IMR-90 (cell line): ENCODE results near the gene MARS2. TPM values are rescaled to one million over a fixed set of nuclear protein-coding genes. Genes with fewer than 3 reads are reported as not detected.

Experiments
- ATAC-seq: fragments of 200-7000 bp; cut with Tn5 transposase; 2 replicates; pipeline ENCODE4 v1.9.1; 2020; ENCODE audit warnings: low read depth, mild to moderate bottlenecking, moderate library complexity
- BruUV-seq: library from RNA; stranded (reverse); fragments of 400-500 nt; replicated peaks from 2 replicates; lab custom pipeline; 2021; lab: Mats Ljungman, UMichigan
- CTCF ChIA-PET: fragments of 300-600 bp; formaldehyde crosslinking; extraction: SDS; loops from one replicate; lab custom pipeline; 2021; ENCODE audit warnings: antibody characterized with exemption; lab: Yijun Ruan, JAX
- POLR2A ChIA-PET: fragments of 300-600 bp; sonication (Branson Sonifier 250); formaldehyde crosslinking; loops from one replicate; lab custom pipeline; 2022; ENCODE audit warnings: antibody characterized with exemption; ENCODE audit not compliant: unreplicated experiment; lab: Charles Lee
- DNase-seq: peaks from one replicate; pipeline ENCODE4 v3.0.0; 2013
- H2AFZ ChIP-seq: replicated peaks from 2 replicates; pipeline ENCODE3; 2013; ENCODE audit warnings: low read length, mild to moderate bottlenecking; ENCODE audit not compliant: poor library complexity
- H2AK5ac ChIP-seq: 2 replicates; pipeline ENCODE4 v1.6.1; 2013; ENCODE audit warnings: low read depth, low read length, inconsistent platforms
- H2AK9ac ChIP-seq: replicated peaks from 2 replicates; pipeline ENCODE3; 2013; ENCODE audit warnings: mild to moderate bottlenecking, low read depth, low read length, moderate library complexity; ENCODE audit not compliant: poor library complexity
- H2BK120ac ChIP-seq: 2 replicates; pipeline ENCODE4 v1.6.1; 2013; ENCODE audit warnings: low read depth, low read length, inconsistent platforms
- H2BK15ac ChIP-seq: 3 replicates; pipeline ENCODE4 v1.6.1; 2013; ENCODE audit warnings: low read depth, low read length, inconsistent platforms
- H2BK20ac ChIP-seq: 2 replicates; pipeline ENCODE4 v1.6.1; 2013; ENCODE audit warnings: low read depth, mild to moderate bottlenecking, inconsistent platforms, low read length, moderate library complexity
- H2BK5ac ChIP-seq: 2 replicates; pipeline ENCODE4 v1.6.1; 2013; ENCODE audit warnings: mild to moderate bottlenecking, low read depth, low read length, inconsistent platforms; ENCODE audit not compliant: poor library complexity, severe bottlenecking
- H3K14ac ChIP-seq: replicated peaks from 2 replicates; pipeline ENCODE4 v1.6.1; 2013; ENCODE audit warnings: low read depth, low read length, inconsistent platforms
- H3K18ac ChIP-seq: 2 replicates; pipeline ENCODE4 v1.6.1; 2013; ENCODE audit warnings: low read depth, low read length, control low read depth
- H3K23ac ChIP-seq: 2 replicates; pipeline ENCODE4 v1.6.1; 2013; ENCODE audit warnings: low read depth, low read length, inconsistent platforms
- H3K27ac ChIP-seq: 2 replicates; pipeline ENCODE4 v1.5.1; 2013; ENCODE audit warnings: mild to moderate bottlenecking, control low read depth, low read length; ENCODE audit not compliant: insufficient read depth
- H3K27me3 ChIP-seq: 2 replicates; pipeline ENCODE4 v1.6.1; 2013; ENCODE audit warnings: low read length; ENCODE audit not compliant: control insufficient read depth, insufficient read depth
- H3K36me3 ChIP-seq: 2 replicates; pipeline ENCODE4 v1.6.1; 2013; ENCODE audit warnings: low read length, mixed read lengths; ENCODE audit not compliant: control insufficient read depth, insufficient read depth
- H3K4ac ChIP-seq: 2 replicates; pipeline ENCODE4 v1.6.1; 2013; ENCODE audit warnings: low read depth, low read length, inconsistent platforms
- H3K4me1 ChIP-seq: 2 replicates; pipeline ENCODE4 v1.6.1; 2013; ENCODE audit warnings: low read length, mixed read lengths; ENCODE audit not compliant: control insufficient read depth, insufficient read depth
- H3K4me2 ChIP-seq: 2 replicates; pipeline ENCODE4 v1.6.1; 2013; ENCODE audit warnings: low read depth, mild to moderate bottlenecking, control low read depth, low read length, moderate library complexity
- H3K4me3 ChIP-seq: 2 replicates; pipeline ENCODE4 v1.5.1; 2013; ENCODE audit warnings: low read depth, mild to moderate bottlenecking, control low read depth, low read length, moderate library complexity; ENCODE audit not compliant: insufficient read depth
- H3K56ac ChIP-seq: 2 replicates; pipeline ENCODE4 v1.6.1; 2013; ENCODE audit warnings: low read length, inconsistent platforms; ENCODE audit not compliant: insufficient read depth; ENCODE audit errors: extremely low read depth
- H3K79me1 ChIP-seq, 2 experiments: 2 replicates each; pipeline ENCODE4 v1.6.1; 2013; ENCODE audit warnings: low read length in 2 of 2, inconsistent platforms in 1 of 2, low read depth in 1 of 2
- H3K9ac ChIP-seq: 2 replicates; pipeline ENCODE4 v1.6.1; 2013; ENCODE audit warnings: low read depth, low read length, control low read depth
- H3K9me1 ChIP-seq: 2 replicates; pipeline ENCODE4 v1.6.1; 2013; ENCODE audit warnings: low read length, inconsistent platforms; ENCODE audit not compliant: insufficient read depth
- H3K9me3 ChIP-seq: 2 replicates; pipeline ENCODE4 v1.6.1; 2013; ENCODE audit warnings: low read length; ENCODE audit not compliant: control insufficient read depth, insufficient read depth
- H4K20me1 ChIP-seq: 2 replicates; pipeline ENCODE4 v1.6.1; 2013; ENCODE audit warnings: low read length, inconsistent platforms; ENCODE audit not compliant: insufficient read depth
- H4K5ac ChIP-seq: 2 replicates; pipeline ENCODE4 v1.6.1; 2013; ENCODE audit warnings: mild to moderate bottlenecking, low read depth, low read length, control low read depth
- H4K8ac ChIP-seq, 2 experiments: 2 replicates each; pipeline ENCODE4 v1.6.1; 2013; ENCODE audit warnings: low read depth in 2 of 2, low read length in 2 of 2, control low read depth in 1 of 2, inconsistent platforms in 1 of 2
- H4K91ac ChIP-seq: 2 replicates; pipeline ENCODE4 v1.6.1; 2013; ENCODE audit warnings: low read depth, low read length, inconsistent platforms; ENCODE audit not compliant: insufficient read depth
- BHLHE40 ChIP-seq: fragments of 150-350 bp; IDR thresholded peaks from 2 replicates; pipeline ENCODE4 v1.6.1; 2016; ENCODE audit warnings: mild to moderate bottlenecking, low read depth, low read length
- CEBPB ChIP-seq: IDR thresholded peaks from 2 replicates; pipeline ENCODE4 v1.6.1; 2012; ENCODE audit warnings: low read depth, low read length, improper control_type of control experiment
- CHD1 ChIP-seq: IDR thresholded peaks from 2 replicates; pipeline ENCODE4 v1.6.1; 2012; ENCODE audit warnings: low read depth, low read length, improper control_type of control experiment
- CTCF ChIP-seq: conservative IDR thresholded peaks from 2 replicates; pipeline ENCODE4 v1.5.1; 2012; ENCODE audit warnings: mild to moderate bottlenecking, low read depth, low read length, improper control_type of control experiment
- ELK1 ChIP-seq: fragments of 150-350 bp; IDR thresholded peaks from 2 replicates; pipeline ENCODE4 v1.6.1; 2016; ENCODE audit warnings: low read depth, mild to moderate bottlenecking, low read length, moderate library complexity, borderline replicate concordance
- FOS ChIP-seq: fragments of 150-350 bp; IDR thresholded peaks from 2 replicates; pipeline ENCODE4 v1.6.1; 2016; ENCODE audit warnings: low read depth, low read length
- MAFK ChIP-seq: IDR thresholded peaks from 2 replicates; pipeline ENCODE4 v1.6.1; 2012; ENCODE audit warnings: low read depth, low read length, improper control_type of control experiment
- MAZ ChIP-seq: IDR thresholded peaks from 2 replicates; pipeline ENCODE4 v1.6.1; 2012; ENCODE audit warnings: low read depth, mild to moderate bottlenecking, low read length, improper control_type of control experiment, moderate library complexity, borderline replicate concordance
- MXI1 ChIP-seq: IDR thresholded peaks from 2 replicates; pipeline ENCODE4 v1.6.1; 2012; ENCODE audit warnings: low read depth, mild to moderate bottlenecking, low read length, moderate library complexity, borderline replicate concordance
- NFE2L2 ChIP-seq: fragments of 150-350 bp; IDR thresholded peaks from 2 replicates; pipeline ENCODE4 v1.6.1; 2016; ENCODE audit warnings: low read depth, mild to moderate bottlenecking, low read length
- POLR2A ChIP-seq: IDR thresholded peaks from 2 replicates; pipeline ENCODE4 v1.6.1; 2012; ENCODE audit warnings: mild to moderate bottlenecking, low read depth, low read length
- RAD21 ChIP-seq: IDR thresholded peaks from 2 replicates; pipeline ENCODE4 v1.6.1; 2012; ENCODE audit warnings: low read length, improper control_type of control experiment
- RCOR1 ChIP-seq: IDR thresholded peaks from 2 replicates; pipeline ENCODE4 v1.6.1; 2012; ENCODE audit warnings: mild to moderate bottlenecking, low read length, improper control_type of control experiment; ENCODE audit not compliant: insufficient replicate concordance
- RFX5 ChIP-seq: IDR thresholded peaks from 2 replicates; pipeline ENCODE4 v1.8.0; 2012; ENCODE audit warnings: low read depth, mild to moderate bottlenecking, low read length, moderate library complexity
- SMC3 ChIP-seq: fragments of 150-350 bp; IDR thresholded peaks from 2 replicates; pipeline ENCODE4 v1.6.1; 2016; ENCODE audit warnings: low read depth, mild to moderate bottlenecking, antibody characterized with exemption, low read length, moderate library complexity
- USF2 ChIP-seq: fragments of 150-350 bp; IDR thresholded peaks from 2 replicates; pipeline ENCODE4 v1.6.1; 2017; ENCODE audit warnings: mild to moderate bottlenecking, antibody characterized with exemption, low read length, low read depth
- dilution Hi-C: fragments of 300-500 bp; cut with HindIII; formaldehyde crosslinking; loops from one replicate; pipeline ENCODE4 v1.14.3; 2018; ENCODE audit warnings: low sequenced_read_pairs; ENCODE audit not compliant: unreplicated experiment
- in situ Hi-C: fragments of 300-500 bp; cut with MboI; formaldehyde crosslinking; loops from 3 replicates; pipeline ENCODE4 v1.14.3; 2019; ENCODE audit warnings: low sequenced_read_pairs, inconsistent platforms, mixed read lengths
- intact Hi-C: fragments of 100-400 bp; cut with micrococcal nuclease; formaldehyde crosslinking; loops from 2 replicates; pipeline ENCODE4 v1.10.0; 2022
- polyA plus RNA-seq, 3 experiments: library from polyadenylated mRNA; depleted of rRNA; stranded (reverse); fragments of >200 nt; gene quantifications; 2 replicates each; pipeline ENCODE4 v1.2.3, GENCODE V29; 2012; ENCODE audit warnings: low replicate concordance in 1 of 3
- total RNA-seq: library from RNA; depleted of rRNA; stranded (reverse); fragments of >200 nt; gene quantifications from 2 replicates; pipeline ENCODE4 v1.2.3, GENCODE V29; 2012

Gene MARS2
- total and polyA plus RNA-seq, 2 of the 4 experiments (the other 2 are of a cell fraction) = 3.4 to 3.8 TPM

- Histone ChIP-seq H3K36me3 (no peaks in the 10 kb centered on the region), H3K27ac (no peak overlapping the region), H2AK5ac (no peak overlapping the region), H3K4me1 (no peaks in the 10 kb centered on the region), H4K91ac (no peak overlapping the region), H3K9me3 (no peaks in the 10 kb centered on the region), H3K4ac (no peak overlapping the region), H4K8ac (no peak overlapping the region), H3K9ac (no peak overlapping the region), H3K4me3 (no peak overlapping the region), H4K5ac (no peak overlapping the region), H2BK120ac (no peak overlapping the region), H2BK20ac (no peak overlapping the region), H2AK9ac (no peak overlapping the region), H3K18ac (no peak overlapping the region), H3K79me1 (no peaks in the 10 kb centered on the region), H4K20me1 (no peaks in the 10 kb centered on the region), H3K23ac (no peak overlapping the region), H2AFZ (no peak overlapping the region), H3K56ac (no peak overlapping the region), H3K9me1 (no peaks in the 10 kb centered on the region), H3K14ac (no peak overlapping the region), H3K4me2 (no peak overlapping the region), H2BK5ac (no peak overlapping the region), H2BK15ac (no peak overlapping the region; the same call in 2 of the 3 replicates), H3K27me3 (no peaks in the 10 kb centered on the region)
- dilution Hi-C loops (no loop called here), intact Hi-C loops (no loop called here), in situ Hi-C loops (no loop called here)
- DNase-seq = no peak
- POLR2A ChIA-PET = no interaction called here
- no TSS peak for BruUV-seq
- TF ChIP-seq RCOR1 = no peak
- TF ChIP-seq ELK1 = no peak
- no peak for TF ChIP-seq MXI1
- TF ChIP-seq POLR2A = no peak
- no peak for TF ChIP-seq RFX5
- TF ChIP-seq CTCF = no peak
- TF ChIP-seq BHLHE40 = no peak
- TF ChIP-seq SMC3 = no peak
- TF ChIP-seq USF2 = no peak
- TF ChIP-seq RAD21 = no peak
- TF ChIP-seq FOS = no peak
- TF ChIP-seq MAFK = no peak
- no peak for TF ChIP-seq NFE2L2
- no peak for TF ChIP-seq CEBPB
- no peak for TF ChIP-seq MAZ
- no peak for TF ChIP-seq CHD1
- CTCF ChIA-PET = no interaction called here
- ATAC-seq = no peak
Observed at GRCh38 chr2:197657562-197657961, 47.6 kb upstream of the MARS2 start.
